ENCODE results near the gene CYP19A1. TPM values are rescaled to one million over a fixed set of nuclear protein-coding genes. Genes with fewer than 3 reads are reported as not detected.
"Not testable (repeated sequence)": the region's sequence is repeated elsewhere in the genome, so short reads cannot be mapped to it uniquely, and the experiment has no call there.

The CYP19A1 gene
- total and polyA plus RNA-seq, 2 donors (not counting 1 experiment from before 2014, with no cell fraction given) = not detected

DNA sequence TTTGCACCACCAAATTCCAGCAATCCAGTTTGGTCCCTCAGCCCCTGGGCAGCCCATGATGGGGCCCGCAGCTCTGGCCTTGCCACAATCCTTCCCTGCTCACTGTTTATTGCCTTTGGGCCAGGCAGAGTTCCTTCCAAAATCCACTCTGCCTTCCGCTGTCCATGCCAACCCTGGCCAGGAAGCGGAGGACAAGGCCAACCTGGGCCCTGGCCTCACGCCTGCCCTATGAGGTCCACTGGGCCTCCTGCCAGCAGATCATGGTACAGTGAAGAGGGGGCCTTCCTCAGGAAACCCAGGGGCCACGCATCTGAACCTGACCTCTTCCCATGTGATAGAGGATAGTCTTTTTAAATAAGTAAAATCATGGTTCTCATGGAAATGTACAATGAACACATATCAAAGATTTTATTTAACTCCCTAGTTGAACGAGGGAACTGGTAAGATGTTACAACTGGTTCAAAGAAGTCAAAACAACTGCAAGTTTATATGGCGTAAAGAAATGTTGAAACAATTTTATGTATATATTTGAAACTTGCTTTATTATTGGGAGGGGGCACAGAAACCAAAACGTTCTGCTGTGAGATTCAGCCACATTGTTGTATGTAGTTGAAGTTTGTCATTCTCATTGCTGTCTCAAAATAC is 147.8 kb downstream of the CYP19A1 start:
- peaks cover 32% of the 10 kb centered on the region for H3K27me3 Mint-ChIP-seq
- H3K36me3 ChIP-seq (replicated peaks in 1 of 2; ENCODE audit: control extremely low read depth in 1 of 2, control insufficient read depth in 1 of 2, extremely low read depth in 1 of 2, insufficient read depth in 2 of 2, low read length in 1 of 2) = no peaks in the 10 kb centered on the region
- peaks cover 0 to 5% of the 10 kb centered on the region in 2 donors for H3K4me1 ChIP-seq (ENCODE audit: control insufficient read depth in 2 of 2, insufficient read depth in 2 of 2, low read length in 2 of 2)
- 97% methylated on average over 4 of the region's 8 CpGs for WGBS (ENCODE audit: insufficient coverage)
- no peak for TF ChIP-seq EZH2 (IDR thresholded peaks at IDR 0.05; ENCODE audit: borderline replicate concordance, insufficient read depth, low read depth, low read length, poor library complexity, severe bottlenecking)
- TF ChIP-seq, protein P1, sequence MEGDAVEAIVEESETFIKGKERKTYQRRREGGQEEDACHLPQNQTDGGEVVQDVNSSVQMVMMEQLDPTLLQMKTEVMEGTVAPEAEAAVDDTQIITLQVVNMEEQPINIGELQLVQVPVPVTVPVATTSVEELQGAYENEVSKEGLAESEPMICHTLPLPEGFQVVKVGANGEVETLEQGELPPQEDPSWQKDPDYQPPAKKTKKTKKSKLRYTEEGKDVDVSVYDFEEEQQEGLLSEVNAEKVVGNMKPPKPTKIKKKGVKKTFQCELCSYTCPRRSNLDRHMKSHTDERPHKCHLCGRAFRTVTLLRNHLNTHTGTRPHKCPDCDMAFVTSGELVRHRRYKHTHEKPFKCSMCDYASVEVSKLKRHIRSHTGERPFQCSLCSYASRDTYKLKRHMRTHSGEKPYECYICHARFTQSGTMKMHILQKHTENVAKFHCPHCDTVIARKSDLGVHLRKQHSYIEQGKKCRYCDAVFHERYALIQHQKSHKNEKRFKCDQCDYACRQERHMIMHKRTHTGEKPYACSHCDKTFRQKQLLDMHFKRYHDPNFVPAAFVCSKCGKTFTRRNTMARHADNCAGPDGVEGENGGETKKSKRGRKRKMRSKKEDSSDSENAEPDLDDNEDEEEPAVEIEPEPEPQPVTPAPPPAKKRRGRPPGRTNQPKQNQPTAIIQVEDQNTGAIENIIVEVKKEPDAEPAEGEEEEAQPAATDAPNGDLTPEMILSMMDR (IDR thresholded peaks at IDR 0.05) = no peak
- H2AFZ ChIP-seq (ENCODE audit: insufficient read depth, low read depth, low read length, poor library complexity, severe bottlenecking) = no peak overlapping the region
- no peak overlapping the region for H3K27ac ChIP-seq (ENCODE audit: low read length in 2 of 2)
- ATAC-seq (ENCODE audit: low read depth) (no peak), DNase-seq (no peak)
- no peak overlapping the region for H3K27ac Mint-ChIP-seq
- H3K9ac ChIP-seq (ENCODE audit: low read length) = no peak overlapping the region
- no peaks in the 10 kb centered on the region for H3K79me2 ChIP-seq (ENCODE audit: control insufficient read depth, insufficient read depth, low read length)
- CTCF ChIA-PET = interaction anchor here (3.0 kb wide), 1 partner anchor 27 kb away, joined by 26 read pairs; no protein-coding TSS in a partner anchor
- no peak overlapping the region for H3K4me3 ChIP-seq (ENCODE audit: control extremely low read depth in 1 of 5, extremely low read depth in 1 of 5, insufficient read depth in 1 of 5, low read depth in 2 of 5, low read length in 4 of 5)
- no peak overlapping the region for H3K4me3 Mint-ChIP-seq
- no peaks in the 10 kb centered on the region for H3K9me3 Mint-ChIP-seq (ENCODE audit: insufficient read depth)
- intact Hi-C loops (cut with micrococcal nuclease) = no loop called here
- POLR2A ChIA-PET = no interaction called here
- H3K9me3 ChIP-seq (ENCODE audit: control extremely low read depth in 1 of 3, control insufficient read depth in 2 of 3, insufficient read depth in 1 of 3, low read length in 2 of 3) = no peaks in the 10 kb centered on the region
- no peaks in the 10 kb centered on the region for H4K20me1 ChIP-seq (ENCODE audit: control insufficient read depth, insufficient read depth, low read length, poor library complexity, severe bottlenecking)
- peaks cover 0 to 13% (median 4%) of the 10 kb centered on the region in 4 experiments for H3K27me3 ChIP-seq (replicated peaks in 1 of 4; ENCODE audit: control extremely low read depth in 1 of 4, control insufficient read depth in 3 of 4, insufficient read depth in 4 of 4, low read length in 3 of 4)
- no peak overlapping the region for H3K4me2 ChIP-seq (replicated peaks; ENCODE audit: low read depth, low read length, poor library complexity, severe bottlenecking)
- H3K4me1 Mint-ChIP-seq = no peaks in the 10 kb centered on the region

- Mint-ChIP-seq H3K9me3 (ENCODE audit: insufficient read depth) (no peaks in the 10 kb centered on the region), H3K4me1 (no peaks in the 10 kb centered on the region), H3K27ac (no peak overlapping the region), H3K4me3 (no peak overlapping the region), H3K27me3 (peaks cover 33% of the 10 kb centered on the region)
- peaks cover 0 to 5% of the 10 kb centered on the region in 2 donors for H3K4me1 ChIP-seq (ENCODE audit: control insufficient read depth in 2 of 2, insufficient read depth in 2 of 2, low read length in 2 of 2)
- 87% methylated on average over 4 of the region's 6 CpGs for WGBS (ENCODE audit: insufficient coverage)
- no peak overlapping the region for H3K9ac ChIP-seq (ENCODE audit: low read length)
- ATAC-seq (ENCODE audit: low read depth) = no peak
- no peaks in the 10 kb centered on the region for H4K20me1 ChIP-seq (ENCODE audit: control insufficient read depth, insufficient read depth, low read length, poor library complexity, severe bottlenecking)
- ChIA-PET CTCF (no interaction called here), POLR2A (no interaction called here)
- no peak overlapping the region for H3K27ac ChIP-seq (ENCODE audit: low read length in 2 of 2)
- no peak overlapping the region for H2AFZ ChIP-seq (ENCODE audit: insufficient read depth, low read depth, low read length, poor library complexity, severe bottlenecking)
- H3K4me2 ChIP-seq (replicated peaks; ENCODE audit: low read depth, low read length, poor library complexity, severe bottlenecking) = no peak overlapping the region
- no peaks in the 10 kb centered on the region for H3K36me3 ChIP-seq (replicated peaks in 1 of 2; ENCODE audit: control extremely low read depth in 1 of 2, control insufficient read depth in 1 of 2, extremely low read depth in 1 of 2, insufficient read depth in 2 of 2, low read length in 1 of 2)
- H3K79me2 ChIP-seq (ENCODE audit: control insufficient read depth, insufficient read depth, low read length) = no peaks in the 10 kb centered on the region
- intact Hi-C loops (cut with micrococcal nuclease) = no loop called here
- peaks cover 0 to 16% (median 4%) of the 10 kb centered on the region in 4 experiments for H3K27me3 ChIP-seq (replicated peaks in 1 of 4; ENCODE audit: control extremely low read depth in 1 of 4, control insufficient read depth in 3 of 4, insufficient read depth in 4 of 4, low read length in 3 of 4)
- TF ChIP-seq EZH2 (IDR thresholded peaks at IDR 0.05; ENCODE audit: borderline replicate concordance, insufficient read depth, low read depth, low read length, poor library complexity, severe bottlenecking) = no peak
- TF ChIP-seq, protein P1 (IDR thresholded peaks at IDR 0.05) = no peak
- no peaks in the 10 kb centered on the region for H3K9me3 ChIP-seq (ENCODE audit: control extremely low read depth in 1 of 3, control insufficient read depth in 2 of 3, insufficient read depth in 1 of 3, low read length in 2 of 3)
- no peak overlapping the region for H3K4me3 ChIP-seq (ENCODE audit: control extremely low read depth in 1 of 5, extremely low read depth in 1 of 5, insufficient read depth in 1 of 5, low read depth in 2 of 5, low read length in 4 of 5)
- no peak for DNase-seq
Observed at GRCh38 chr15:51189669-51190385, 148.6 kb downstream of the CYP19A1 start.

- H3K9ac ChIP-seq (ENCODE audit: low read length); CTCF ChIA-PET; H3K27ac ChIP-seq (ENCODE audit: low read length in 2 of 2); H3K4me1 Mint-ChIP-seq; H3K4me3 Mint-ChIP-seq; H3K79me2 ChIP-seq (ENCODE audit: control insufficient read depth, insufficient read depth, low read length); H3K4me3 ChIP-seq (ENCODE audit: control extremely low read depth in 1 of 5, extremely low read depth in 1 of 5, insufficient read depth in 1 of 5, low read depth in 2 of 5, low read length in 4 of 5); H4K20me1 ChIP-seq (ENCODE audit: control insufficient read depth, insufficient read depth, low read length, poor library complexity, severe bottlenecking); H3K9me3 Mint-ChIP-seq (ENCODE audit: insufficient read depth); H3K36me3 ChIP-seq (replicated peaks in 1 of 2; ENCODE audit: control extremely low read depth in 1 of 2, control insufficient read depth in 1 of 2, extremely low read depth in 1 of 2, insufficient read depth in 2 of 2, low read length in 1 of 2); POLR2A ChIA-PET; H3K4me2 ChIP-seq (replicated peaks; ENCODE audit: low read depth, low read length, poor library complexity, severe bottlenecking); intact Hi-C loops (cut with micrococcal nuclease); H3K4me1 ChIP-seq (ENCODE audit: control insufficient read depth in 2 of 2, insufficient read depth in 2 of 2, low read length in 2 of 2); H3K27ac Mint-ChIP-seq; DNase-seq; H2AFZ ChIP-seq (ENCODE audit: insufficient read depth, low read depth, low read length, poor library complexity, severe bottlenecking); ATAC-seq (ENCODE audit: low read depth); H3K9me3 ChIP-seq (ENCODE audit: control extremely low read depth in 1 of 3, control insufficient read depth in 2 of 3, insufficient read depth in 1 of 3, low read length in 2 of 3): not testable (repeated sequence)
- peaks cover 32% of the 10 kb centered on the region for H3K27me3 Mint-ChIP-seq
- H3K27me3 ChIP-seq (replicated peaks in 1 of 4; ENCODE audit: control extremely low read depth in 1 of 4, control insufficient read depth in 3 of 4, insufficient read depth in 4 of 4, low read length in 3 of 4) = peaks cover 0 to 16% (median 3%) of the 10 kb centered on the region in 4 experiments
- WGBS (ENCODE audit: insufficient coverage) = 92% methylated on average over 3 of the region's 6 CpGs
Observed at GRCh38 chr15:51188791-51189190, 149.6 kb downstream of the CYP19A1 start.
